ENCODE data around the gene LEAP2. TPM values are rescaled to one million over a fixed set of nuclear protein-coding genes. Genes with fewer than 3 reads are reported as not detected.

Gene LEAP2
- total and polyA plus RNA-seq, 2 of the 8 experiments (the other 6 are each of a cell fraction or from before 2014, with no cell fraction given), result 1.8 to 2.9 TPM

DNA sequence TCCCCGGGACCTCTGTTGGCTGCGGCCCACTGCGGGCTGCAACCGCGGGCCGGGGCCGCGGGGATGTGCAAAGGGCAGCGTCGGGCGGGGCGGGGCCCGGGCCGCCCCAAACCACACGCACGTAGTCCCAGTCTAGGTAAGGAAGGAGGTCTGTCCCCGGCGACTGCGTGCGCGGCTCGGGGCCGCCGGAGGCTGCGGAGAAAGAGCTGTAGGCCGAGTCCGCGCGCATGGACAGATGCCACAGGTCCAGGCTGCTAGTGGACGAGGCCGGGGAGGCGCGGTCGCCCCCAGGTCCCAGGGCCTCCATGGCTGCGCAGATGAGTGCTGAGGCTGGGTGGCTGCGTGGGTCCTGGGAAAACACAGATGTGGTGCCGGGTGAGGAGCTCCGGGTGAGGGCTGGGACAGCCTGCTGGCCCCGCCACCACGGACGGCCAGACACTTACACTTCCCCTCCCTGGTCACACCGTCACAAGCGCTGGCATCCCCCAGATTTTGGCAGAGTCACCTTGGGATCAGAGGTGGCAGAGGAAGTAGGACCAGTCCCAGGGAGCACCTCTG, 47.6 kb upstream of the LEAP2 start:
- H3K79me1 ChIP-seq (ENCODE audit: low read depth, low read length), result no peaks in the 10 kb centered on the region
- H3K4me2 ChIP-seq (ENCODE audit: insufficient read depth in 1 of 2, low read depth in 2 of 2, low read length in 2 of 2), result peak overlapping the region; percentile 74
- CTCF ChIA-PET (ENCODE audit: partially characterized antibody), result interaction anchor here (0.8 to 25.6 kb wide), 11 partner anchors 9 to 226 kb away, joined by 3 to 465 read pairs (median 4); partner anchors contain the start of genes CCNI2, GDF9, HSPA4 and LEAP2
- H3K79me2 ChIP-seq (ENCODE audit: control insufficient read depth in 1 of 2, insufficient read depth in 2 of 2, low read length in 2 of 2), result no peaks in the 10 kb centered on the region
- no peak overlapping the region for H3K14ac ChIP-seq (ENCODE audit: insufficient read length)
- H2BK15ac ChIP-seq (ENCODE audit: low read length), result peak overlapping the region; percentile 40; the same call in 1 of the 2 replicates
- H2BK5ac ChIP-seq (ENCODE audit: low read depth, low read length), result no peak overlapping the region
- 6% methylated on average over 26 of the region's 43 CpGs; no CpG with 5 or more reads in 1 of the 2 experiments for WGBS, 2 experiments (ENCODE audit: extremely low coverage in 1 of 2, insufficient coverage in 1 of 2, insufficient read length in 1 of 2, insufficient replicate concordance in 2 of 2, low coverage in 1 of 2, low lambda C conversion rate in 2 of 2, missing lambda C conversion rate in 1 of 2)
- peak overlapping the region; percentile 71; the same call in 1 of the 2 replicates for H2AFZ ChIP-seq (ENCODE audit: low read length)
- peak overlapping the region; percentile 45; the same call in 1 of the 2 replicates for H4K8ac ChIP-seq (ENCODE audit: extremely low read depth, insufficient read depth, low read length)
- no peaks in the 10 kb centered on the region for H3K9me3 ChIP-seq (ENCODE audit: insufficient read depth in 2 of 2, low read depth in 1 of 2, low read length in 1 of 2)
- H2BK120ac ChIP-seq (replicated peaks; ENCODE audit: low read depth, low read length), result no peak overlapping the region
- 0 out of 2 replicates have a peak overlapping the region, but pooled peaks have one; percentile 28 for H3K18ac ChIP-seq (ENCODE audit: extremely low read depth, low read length)
- peak overlapping the region; percentile 30 to 60 (median 40) for H3K4me3 ChIP-seq (ENCODE audit: extremely low read depth in 1 of 4, insufficient read depth in 2 of 4, low read depth in 3 of 4, low read length in 4 of 4)
- H3K36me3 ChIP-seq (ENCODE audit: control insufficient read depth in 2 of 4, insufficient read depth in 4 of 4, low read length in 3 of 4), result no peaks in the 10 kb centered on the region
- 0 out of 2 replicates have a peak overlapping the region, but pooled peaks have one; percentile 4 for H2BK12ac ChIP-seq (ENCODE audit: low read depth, low read length)
- no peak for FAIRE-seq
- no peak overlapping the region for H4K5ac ChIP-seq (ENCODE audit: insufficient read length, low read depth, low read length)
- H2AK5ac ChIP-seq (ENCODE audit: low read depth, low read length), result no peak overlapping the region
- H3K27ac ChIP-seq (ENCODE audit: low read depth, low read length), result no peak overlapping the region
- H3K4me1 ChIP-seq (replicated peaks in 1 of 4; ENCODE audit: control insufficient read depth in 3 of 4, insufficient read depth in 4 of 4, low read length in 3 of 4), result peaks cover 0 to 23% (median 19%) of the 10 kb centered on the region in 4 experiments; a peak in 6 of 7 replicates
- no peak overlapping the region for H2BK20ac ChIP-seq (ENCODE audit: low read length)
- peak overlapping the region in 2 of 4 experiments; percentile 13 to 33; a peak in 2 of 7 replicates for H3K9ac ChIP-seq (replicated peaks in 1 of 4; ENCODE audit: extremely low read depth in 1 of 4, low read depth in 3 of 4, low read length in 3 of 4)
- H4K91ac ChIP-seq (replicated peaks; ENCODE audit: insufficient read length, low read length), result peak overlapping the region; percentile 41
- H3K27me3 ChIP-seq (replicated peaks in 1 of 4; ENCODE audit: control insufficient read depth in 3 of 4, extremely low read depth in 1 of 4, insufficient read depth in 3 of 4, low read length in 3 of 4), result peaks cover 30 to 78% (median 65%) of the 10 kb centered on the region in 4 experiments
- H3K4ac ChIP-seq (replicated peaks; ENCODE audit: insufficient read length, low read depth, low read length), result no peak overlapping the region
- no peak overlapping the region for H3K23ac ChIP-seq (ENCODE audit: insufficient read length)
- no peaks in the 10 kb centered on the region for H4K20me1 ChIP-seq (replicated peaks in 1 of 2; ENCODE audit: control insufficient read depth in 1 of 2, insufficient read depth in 2 of 2, low read length in 2 of 2)
- POLR2A ChIA-PET (ENCODE audit: partially characterized antibody), result interaction anchor here (0.7 to 5.7 kb wide), 9 partner anchors 12 to 226 kb away, joined by 3 to 32 read pairs (median 5); partner anchors contain the start of genes GDF9, HSPA4, SOWAHA and UQCRQ
- no peak overlapping the region for H3K56ac ChIP-seq (replicated peaks; ENCODE audit: insufficient read length, low read depth, low read length)
- peak in 1 of 2 experiments; percentile 68 for DNase-seq (ENCODE audit: low read depth in 1 of 2, low spot score in 2 of 2)
- peaks cover 13% of the 10 kb centered on the region; the same call in 1 of the 2 replicates for H3K23me2 ChIP-seq (ENCODE audit: low read depth, low read length)
- peak; percentile 45 for TF ChIP-seq RNF2 (IDR thresholded peaks at IDR 0.05; ENCODE audit: borderline replicate concordance, low read depth, low read length, missing control alignments, poor library complexity, severe bottlenecking)
- TF ChIP-seq, protein P1, sequence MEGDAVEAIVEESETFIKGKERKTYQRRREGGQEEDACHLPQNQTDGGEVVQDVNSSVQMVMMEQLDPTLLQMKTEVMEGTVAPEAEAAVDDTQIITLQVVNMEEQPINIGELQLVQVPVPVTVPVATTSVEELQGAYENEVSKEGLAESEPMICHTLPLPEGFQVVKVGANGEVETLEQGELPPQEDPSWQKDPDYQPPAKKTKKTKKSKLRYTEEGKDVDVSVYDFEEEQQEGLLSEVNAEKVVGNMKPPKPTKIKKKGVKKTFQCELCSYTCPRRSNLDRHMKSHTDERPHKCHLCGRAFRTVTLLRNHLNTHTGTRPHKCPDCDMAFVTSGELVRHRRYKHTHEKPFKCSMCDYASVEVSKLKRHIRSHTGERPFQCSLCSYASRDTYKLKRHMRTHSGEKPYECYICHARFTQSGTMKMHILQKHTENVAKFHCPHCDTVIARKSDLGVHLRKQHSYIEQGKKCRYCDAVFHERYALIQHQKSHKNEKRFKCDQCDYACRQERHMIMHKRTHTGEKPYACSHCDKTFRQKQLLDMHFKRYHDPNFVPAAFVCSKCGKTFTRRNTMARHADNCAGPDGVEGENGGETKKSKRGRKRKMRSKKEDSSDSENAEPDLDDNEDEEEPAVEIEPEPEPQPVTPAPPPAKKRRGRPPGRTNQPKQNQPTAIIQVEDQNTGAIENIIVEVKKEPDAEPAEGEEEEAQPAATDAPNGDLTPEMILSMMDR (IDR thresholded peaks at IDR 0.05; ENCODE audit: control extremely low read depth in 1 of 3, insufficient read depth in 1 of 3, low read depth in 1 of 3, low read length in 3 of 3), result no peak
- peak; percentile 75 for TF ChIP-seq EZH2 (IDR thresholded peaks at IDR 0.05; ENCODE audit: low read depth, low read length, severe bottlenecking)
- peak; percentile 60; the same call in 1 of the 2 replicates for TF ChIP-seq SUZ12 (IDR thresholded peaks at IDR 0.05; ENCODE audit: low read length)
- TF ChIP-seq ASH2L (IDR thresholded peaks at IDR 0.05; ENCODE audit: low read length), result peak; percentile 35
- no peak for TF ChIP-seq EP300 (IDR thresholded peaks at IDR 0.05; ENCODE audit: borderline replicate concordance in 1 of 2, low read depth in 2 of 2, low read length in 2 of 2)
- no peak for TF ChIP-seq EGR1 (IDR thresholded peaks at IDR 0.05; ENCODE audit: borderline replicate concordance, low read depth, low read length)
- TF ChIP-seq CBX8 (IDR thresholded peaks at IDR 0.05; ENCODE audit: borderline replicate concordance, low read depth, low read length), result no peak

All from H1 (cell line).